HCT116 (cell line): ENCODE measurements around the gene OR2A2. TPM values are rescaled to one million over a fixed set of nuclear protein-coding genes. Genes with fewer than 3 reads are reported as not detected.

ENCODE experiments used
- ATAC-seq: fragments of 200-7000 bp; cut with Tn5 transposase; 2 replicates; pipeline ENCODE4 v1.9.1; 2020; ENCODE audit warnings: mild to moderate bottlenecking, moderate library complexity
- BruUV-seq: library from RNA; stranded (reverse); fragments of 400-500 nt; replicated peaks from 2 replicates; lab custom pipeline; 2021; lab: Mats Ljungman, UMichigan
- CTCF ChIA-PET: fragments of 300-600 bp; sonication (Branson Sonifier 250); formaldehyde crosslinking; loops from one replicate; lab custom pipeline; 2021; ENCODE audit warnings: antibody characterized with exemption; lab: Charles Lee
- POLR2A ChIA-PET: fragments of 300-600, 350-600 bp; sonication (Branson Sonifier 250); formaldehyde crosslinking; loops from one replicate; lab custom pipeline; 2021; ENCODE audit warnings: antibody characterized with exemption; lab: Charles Lee
- RAD21 ChIA-PET, 2 experiments: fragments of 300-600 bp; sonication (Branson Sonifier 250); formaldehyde crosslinking; loops; one replicate each; lab custom pipeline; 2023; ENCODE audit warnings: low total read pairs in 2 of 2; ENCODE audit not compliant: uncharacterized antibody in 2 of 2, unreplicated experiment in 2 of 2, low non-redundant PET in 1 of 2; lab: Charles Lee
- DNase-seq: peaks from one replicate; pipeline ENCODE4 v3.0.0-alpha.2; 2010; ENCODE audit warnings: low read depth, low spot score
- H2AFZ ChIP-seq: fragments of 200-600 bp; shearing (Covaris generic), sonication (generic); 2 replicates; pipeline ENCODE4 v1.6.1; 2017; ENCODE audit warnings: low read depth, mixed run types, mixed read lengths, antibody characterized with exemption, low read length; ENCODE audit not compliant: poor library complexity, severe bottlenecking
- H3K27ac ChIP-seq: 2 replicates; pipeline ENCODE4 v1.5.1; 2012; ENCODE audit warnings: low read depth, low read length
- H3K27me3 ChIP-seq: fragments of 200-600 bp; sonication (generic); 2 replicates; pipeline ENCODE4 v1.6.1; 2016; ENCODE audit warnings: mixed run types, low read length, mixed read lengths; ENCODE audit not compliant: insufficient read depth
- H3K36me3 ChIP-seq, 2 experiments: fragments of 200-500 bp in 1 of 2; fragments of 200-600 bp in 1 of 2; sonication (Bioruptor generic) in 1 of 2; sonication (generic) in 1 of 2; 2 replicates each; pipeline versions ENCODE4 v1.5.1 to v1.6.1; 2014 to 2016; ENCODE audit warnings: low read length in 2 of 2, inconsistent platforms in 1 of 2, mixed read lengths in 1 of 2, mixed run types in 1 of 2; ENCODE audit not compliant: insufficient read depth in 2 of 2, control insufficient read depth in 1 of 2
- H3K4me1 ChIP-seq, 2 experiments: fragments of 200-600 bp in 1 of 2; sonication (generic) in 1 of 2; 2 replicates each; pipeline versions ENCODE4 v1.5.1 to v1.6.1; 2012 to 2017; ENCODE audit warnings: low read length in 2 of 2, inconsistent platforms in 1 of 2, mild to moderate bottlenecking in 1 of 2, mixed read lengths in 1 of 2, mixed run types in 1 of 2, moderate library complexity in 1 of 2; ENCODE audit not compliant: insufficient read depth in 2 of 2, control insufficient read depth in 1 of 2
- H3K4me2 ChIP-seq: fragments of 200-600 bp; sonication (generic); 2 replicates; pipeline ENCODE4 v1.6.1; 2017; ENCODE audit warnings: mixed run types, low read length, mixed read lengths
- H3K4me3 ChIP-seq, 2 experiments: fragments of 200-600 bp in 1 of 2; sonication (generic) in 1 of 2; replicated peaks in 1 of 2; 2 replicates each; pipeline ENCODE4 v1.5.1; 2011 to 2016; ENCODE audit warnings: low read length in 2 of 2, control low read depth in 1 of 2, low read depth in 1 of 2, mild to moderate bottlenecking in 1 of 2, mixed read lengths in 1 of 2, mixed run types in 1 of 2
- H3K79me2 ChIP-seq: fragments of 200-600 bp; sonication (generic); 2 replicates; pipeline ENCODE4 v1.6.1; 2017; ENCODE audit warnings: mild to moderate bottlenecking, mixed run types, low read length, moderate library complexity, mixed read lengths; ENCODE audit not compliant: insufficient read depth
- H3K9ac ChIP-seq: fragments of 200-600 bp; sonication (generic); 2 replicates; pipeline ENCODE4 v1.6.1; 2016; ENCODE audit warnings: low read length, mixed read lengths
- H3K9me2 ChIP-seq: fragments of 200-600 bp; sonication (generic), shearing (Covaris generic); 2 replicates; pipeline ENCODE4 v1.6.1; 2017; ENCODE audit warnings: mixed run types, mild to moderate bottlenecking, moderate library complexity; ENCODE audit not compliant: insufficient read depth
- H3K9me3 ChIP-seq, 2 experiments: fragments of 200-500 bp in 1 of 2; fragments of 200-600 bp in 1 of 2; sonication (Bioruptor generic) in 1 of 2; sonication (generic) in 1 of 2; 2 replicates each; pipeline ENCODE4 v1.6.1; 2014 to 2017; ENCODE audit warnings: low read length in 2 of 2, mixed read lengths in 2 of 2, inconsistent platforms in 1 of 2, low read depth in 1 of 2, mild to moderate bottlenecking in 1 of 2, mixed run types in 1 of 2, moderate library complexity in 1 of 2; ENCODE audit not compliant: control insufficient read depth in 1 of 2, insufficient read depth in 1 of 2
- H4K20me1 ChIP-seq: fragments of 200-600 bp; sonication (generic), shearing (Covaris generic); 2 replicates; pipeline ENCODE4 v1.6.1; 2017; ENCODE audit warnings: mixed run types, mild to moderate bottlenecking, moderate library complexity; ENCODE audit not compliant: insufficient read depth
- ATF3 ChIP-seq: IDR thresholded peaks from 2 replicates; pipeline ENCODE4 v1.6.1; 2012
- CBX3 ChIP-seq: IDR thresholded peaks from 2 replicates; pipeline ENCODE4 v1.6.1; 2012; ENCODE audit warnings: low read depth
- CEBPB ChIP-seq: IDR thresholded peaks from 2 replicates; pipeline ENCODE4 v1.6.1; 2012; ENCODE audit warnings: low read depth
- CTCF ChIP-seq, 3 experiments: fragments of 200-600 bp in 1 of 3; sonication (generic) in 1 of 3; IDR thresholded peaks in 2 of 3; conservative IDR thresholded peaks in 1 of 3; 2 replicates each; pipeline ENCODE4 v1.5.1; 2012 to 2017; ENCODE audit warnings: low read depth in 2 of 3, low read length in 2 of 3, antibody characterized with exemption in 1 of 3, borderline replicate concordance in 1 of 3, control low read depth in 1 of 3, mild to moderate bottlenecking in 1 of 3, mixed read lengths in 1 of 3, mixed run types in 1 of 3, moderate library complexity in 1 of 3; ENCODE audit not compliant: insufficient read depth in 1 of 3
- EGR1 ChIP-seq: IDR thresholded peaks from 2 replicates; pipeline ENCODE4 v1.6.1; 2012; ENCODE audit warnings: low read depth
- EZH2 ChIP-seq: fragments of 200-600 bp; sonication (generic); IDR thresholded peaks from 2 replicates; pipeline ENCODE4 v1.6.1; 2017; ENCODE audit warnings: antibody characterized with exemption, mixed run types
- FOSL1 ChIP-seq: IDR thresholded peaks from 2 replicates; pipeline ENCODE4 v1.6.1; 2012; ENCODE audit warnings: low read depth
- MAX ChIP-seq: IDR thresholded peaks from 2 replicates; pipeline ENCODE4 v1.6.1; 2012
- POLR2AphosphoS5 ChIP-seq: IDR thresholded peaks from 2 replicates; pipeline ENCODE4 v1.6.1; 2011; ENCODE audit warnings: mild to moderate bottlenecking, low read depth, low read length, moderate library complexity
- RAD21 ChIP-seq: IDR thresholded peaks from 2 replicates; pipeline ENCODE4 v1.6.1; 2012; ENCODE audit warnings: low read depth, mild to moderate bottlenecking
- SP1 ChIP-seq: IDR thresholded peaks from 2 replicates; pipeline ENCODE4 v1.6.1; 2012; ENCODE audit warnings: low read depth
- SRF ChIP-seq: IDR thresholded peaks from 2 replicates; pipeline ENCODE4 v1.6.1; 2012; ENCODE audit warnings: low read depth
- YY1 ChIP-seq: IDR thresholded peaks from 2 replicates; pipeline ENCODE4 v1.6.1; 2011; ENCODE audit warnings: low read length, low read depth, moderate library complexity, mild to moderate bottlenecking; ENCODE audit not compliant: insufficient replicate concordance; ENCODE audit errors: extremely low read depth
- ZBTB33 ChIP-seq: IDR thresholded peaks from 2 replicates; pipeline ENCODE4 v1.6.1; 2011; ENCODE audit warnings: mild to moderate bottlenecking, low read length, moderate library complexity; ENCODE audit not compliant: insufficient replicate concordance; ENCODE audit errors: extremely low read depth
- ZFX ChIP-seq: fragments of 450-650 bp; IDR thresholded peaks from 2 replicates; pipeline ENCODE4 v1.6.1; 2017
- ZNF274 ChIP-seq: fragments of 200-500 bp; sonication (Bioruptor generic); IDR thresholded peaks from 2 replicates; pipeline ENCODE4 v1.6.1; 2014; ENCODE audit warnings: mild to moderate bottlenecking, low read depth, low read length, inconsistent platforms
- intact Hi-C: fragments of 100-400 bp; cut with micrococcal nuclease; formaldehyde crosslinking; loops from 2 replicates; pipeline ENCODE4 v1.10.0; 2022
- total RNA-seq: library from RNA; stranded (reverse); gene quantifications from one replicate; pipeline ENCODE4 v1.2.1, GENCODE V29; 2021; ENCODE audit not compliant: unreplicated experiment

OR2A2 gene
- total RNA-seq, 1 experiment from 2014 or later = not detected

GRCh38 chr7:144137501-144137900 lies 28.1 kb downstream of the OR2A2 start:
- intact Hi-C loops = no loop called here
- no peak overlapping the region for H3K9ac ChIP-seq
- BruUV-seq = no TSS peak
- ChIA-PET CTCF (interaction anchor here (3.5 kb wide), 1 partner anchor 10 kb away, joined by 18 read pairs; no protein-coding TSS in a partner anchor), RAD21 (no interaction called here), POLR2A (no interaction called here)
- H4K20me1 ChIP-seq = no peaks in the 10 kb centered on the region
- no peak overlapping the region for H3K27ac ChIP-seq
- H3K4me1 ChIP-seq = no peaks in the 10 kb centered on the region
- H3K4me3 ChIP-seq = no peak overlapping the region
- H3K4me2 ChIP-seq = no peak overlapping the region
- H3K27me3 ChIP-seq = no peaks in the 10 kb centered on the region
- ATAC-seq = no peak
- H3K79me2 ChIP-seq = no peaks in the 10 kb centered on the region
- H2AFZ ChIP-seq = no peak overlapping the region
- H3K36me3 ChIP-seq = no peaks in the 10 kb centered on the region
- H3K9me3 ChIP-seq = no peaks in the 10 kb centered on the region
- TF ChIP-seq CEBPB (no peak), CBX3 (no peak), ZNF274 (no peak), CTCF (IDR thresholded peaks at IDR 0.05 in 2 of 3, conservative IDR thresholded peaks at IDR 0.05 in 1 of 3; ENCODE audit: borderline replicate concordance in 1 of 3, insufficient read depth in 1 of 3, low read depth in 2 of 3, low read length in 2 of 3) (no peak), YY1 (no peak), ZFX (no peak), EGR1 (no peak), RAD21 (no peak), ZBTB33 (no peak), POLR2AphosphoS5 (no peak), SP1 (no peak), ATF3 (no peak), MAX (no peak), SRF (no peak), FOSL1 (no peak), EZH2 (no peak)
- DNase-seq = no peak
- H3K9me2 ChIP-seq = no peaks in the 10 kb centered on the region
